NCI-H1930 (cell line): ENCODE data around the gene LPAR3.

Experiments used
- DNase-seq, 2 experiments: peaks; one replicate each; lab custom pipeline; 2025; lab: John Stamatoyannopoulos, UW

Gene LPAR3

DNA sequence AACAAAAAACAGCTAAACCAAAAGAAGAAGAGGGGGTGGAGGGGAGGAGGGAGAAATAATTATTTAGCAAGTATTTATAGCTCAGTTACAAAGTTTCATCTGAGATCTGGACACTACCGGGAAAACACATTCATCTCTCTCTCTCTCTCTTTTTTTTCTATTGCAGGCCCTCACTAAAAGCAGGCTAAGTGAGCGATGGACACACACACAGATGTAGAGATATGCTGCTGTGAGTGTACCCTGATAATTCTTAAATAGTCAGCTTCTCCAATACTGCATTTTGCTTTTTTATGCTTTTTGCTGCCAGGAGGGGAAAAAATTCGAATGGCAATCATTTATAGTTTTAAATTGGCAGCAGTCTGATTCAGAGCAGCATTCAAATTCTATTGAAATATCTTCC lies 65.0 kb downstream of the LPAR3 start:
- no peak for DNase-seq

DNA sequence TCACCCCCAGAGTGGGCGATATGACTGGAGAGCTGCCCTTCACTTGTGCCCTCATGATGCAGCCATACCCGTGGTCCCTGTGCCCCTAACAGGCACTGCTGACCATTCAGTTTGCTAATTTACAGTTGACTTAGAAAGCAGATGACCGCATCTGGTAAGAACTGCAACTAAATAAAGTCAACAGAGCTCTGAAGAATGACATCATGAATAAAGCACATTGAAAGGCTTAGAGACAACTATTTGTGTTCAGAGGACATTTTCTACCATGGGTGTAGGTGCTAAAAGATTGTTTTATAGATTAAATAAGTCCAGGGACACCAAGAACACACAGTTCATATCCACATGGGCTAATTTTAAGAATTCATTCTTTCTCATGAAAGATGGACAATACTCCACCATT lies 65.5 kb downstream of the LPAR3 start:
- no peak for DNase-seq

DNA sequence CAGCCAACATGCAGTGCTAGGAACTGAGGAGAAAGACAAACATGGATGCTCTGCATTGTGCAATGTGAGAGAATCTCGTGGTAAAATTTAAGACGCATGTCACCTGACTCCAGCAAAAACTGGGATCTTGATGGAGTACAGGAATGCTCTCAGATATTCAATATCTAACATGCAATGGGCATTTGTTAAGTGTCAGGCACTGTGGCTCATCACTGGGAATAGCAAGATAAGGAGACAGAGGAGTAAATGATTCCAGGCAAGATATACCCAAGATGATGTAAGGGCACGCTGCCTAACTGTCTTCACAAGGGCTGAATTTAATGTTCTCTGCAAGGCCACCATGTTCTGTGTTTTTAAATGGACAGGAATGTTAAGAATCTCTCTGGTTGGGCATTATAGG lies 67.8 kb downstream of the LPAR3 start:
- no peak for DNase-seq

DNA sequence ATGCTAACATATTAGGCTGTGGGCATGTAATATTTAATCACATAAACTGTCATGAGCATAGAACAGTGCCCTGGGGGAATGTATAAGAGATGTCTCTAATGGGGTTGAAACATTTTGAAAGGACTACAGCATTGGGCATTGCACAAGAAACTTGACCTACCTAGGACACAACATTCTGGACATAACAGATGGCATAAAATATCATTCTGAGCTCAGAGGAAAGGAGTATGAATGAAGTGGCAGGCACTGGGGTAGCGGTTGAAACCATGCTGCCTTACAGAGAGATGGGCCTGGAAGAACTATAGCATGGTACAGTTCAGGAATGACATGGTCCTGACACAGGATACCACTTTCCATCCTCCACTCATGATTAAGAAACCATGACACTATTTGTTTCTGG lies 69.0 kb downstream of the LPAR3 start:
- DNase-seq: no peak

DNA sequence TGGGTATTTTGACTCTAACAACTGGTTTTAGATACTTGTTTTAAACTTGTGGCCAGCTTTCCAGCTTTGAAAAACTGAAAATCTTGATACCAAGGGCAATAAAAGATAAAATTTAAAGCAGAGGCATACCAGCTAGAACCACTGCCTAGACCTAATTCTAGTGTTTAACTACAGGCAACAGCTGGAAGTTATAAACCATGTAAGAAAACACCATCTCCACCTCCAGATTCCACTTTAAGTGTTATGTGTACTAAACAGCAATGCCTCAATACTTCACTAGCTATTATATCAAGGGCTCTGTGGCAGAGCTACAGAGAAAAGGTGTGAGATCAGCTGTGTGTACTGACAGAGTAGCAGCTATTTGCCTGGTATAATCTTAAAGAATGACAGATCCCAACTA lies 69.5 kb downstream of the LPAR3 start:
- DNase-seq: no peak

DNA sequence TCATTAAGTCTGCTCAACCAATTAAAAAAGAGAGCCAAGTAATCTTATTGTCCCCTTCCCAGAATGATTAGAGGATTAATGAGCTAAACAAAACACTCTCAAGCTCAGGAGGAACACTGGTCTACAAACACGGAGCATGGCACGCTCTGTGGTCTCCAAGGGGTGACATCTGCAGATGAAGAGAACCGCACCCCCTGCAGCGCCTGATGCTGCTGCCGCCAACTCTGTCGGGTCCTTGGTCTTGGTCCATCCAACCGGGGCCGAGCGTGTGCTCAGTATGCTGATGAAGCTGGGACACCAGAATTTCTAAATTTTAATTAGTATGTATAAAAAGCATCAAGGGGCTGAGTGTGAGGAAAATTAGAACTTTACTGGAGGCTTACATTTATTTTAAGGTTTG lies 82.7 kb downstream of the LPAR3 start:
- DNase-seq: no peak

DNA sequence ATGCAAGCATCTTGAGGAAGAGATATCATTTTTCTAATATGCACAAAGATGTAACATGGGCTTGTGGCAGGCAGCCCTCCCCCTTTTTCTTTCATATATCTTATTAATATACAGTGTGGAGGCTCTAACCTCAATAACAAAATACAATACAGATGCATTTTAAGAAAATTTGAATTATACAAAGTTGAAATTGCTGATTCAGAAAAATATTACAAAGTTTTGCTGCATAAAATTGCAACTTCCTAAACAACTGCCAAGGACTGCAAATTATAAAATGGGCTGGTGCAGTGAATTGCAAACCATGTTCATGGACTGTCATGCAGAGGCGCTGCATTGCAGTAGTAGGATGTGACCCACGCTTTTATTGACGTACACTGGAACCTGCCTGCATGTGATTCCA lies 84.0 kb downstream of the LPAR3 start:
- no peak for DNase-seq

DNA sequence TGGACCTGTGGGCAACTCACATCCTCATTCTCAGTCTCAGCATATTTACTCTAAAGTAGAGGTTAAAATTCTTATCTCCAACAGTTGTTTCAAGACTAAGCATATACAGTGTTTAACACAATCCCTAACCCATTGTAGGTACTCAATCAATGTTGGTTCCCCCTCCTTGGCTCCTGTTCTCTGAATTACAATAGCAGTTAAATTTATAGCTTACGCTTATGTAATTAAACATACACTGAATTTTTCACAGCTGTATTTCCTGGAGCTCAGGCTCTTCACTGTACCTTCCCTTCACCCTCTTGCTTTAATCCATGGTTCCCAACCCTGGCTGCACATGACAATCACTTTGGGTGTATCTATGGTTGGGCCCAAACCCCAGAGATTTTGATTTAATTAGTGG lies 89.4 kb downstream of the LPAR3 start:
- DNase-seq: no peak

DNA sequence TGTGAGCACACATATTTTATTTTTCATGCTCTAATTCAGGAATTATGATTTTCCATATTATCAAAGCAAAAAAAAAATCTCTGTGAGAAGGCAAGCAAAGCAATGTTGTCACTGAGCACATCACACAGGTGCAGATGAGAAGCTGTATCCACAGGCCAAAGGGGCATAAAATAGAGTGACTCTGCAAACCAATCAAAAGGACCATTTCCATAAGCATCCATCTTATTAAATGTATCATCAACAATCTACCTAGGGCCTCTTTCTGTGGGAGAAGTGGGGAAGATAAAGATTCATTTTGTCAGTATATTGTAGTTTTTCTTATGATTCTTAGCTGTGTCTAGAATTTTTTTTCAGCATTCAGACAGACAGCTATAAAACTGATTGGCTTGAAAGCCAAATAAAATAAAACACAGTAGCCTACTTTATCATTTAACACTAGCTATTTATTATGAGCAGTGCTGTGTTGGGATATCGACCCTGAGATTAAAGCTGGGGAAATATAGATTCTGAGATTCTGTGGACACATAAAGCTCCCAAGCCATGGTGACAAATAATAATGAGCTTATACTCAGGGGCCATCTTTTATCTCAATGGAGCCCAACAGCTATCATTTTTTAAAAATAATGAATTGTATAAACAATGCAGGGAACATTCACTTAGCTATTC lies 90.3 kb downstream of the LPAR3 start:
- no peak for DNase-seq

DNA sequence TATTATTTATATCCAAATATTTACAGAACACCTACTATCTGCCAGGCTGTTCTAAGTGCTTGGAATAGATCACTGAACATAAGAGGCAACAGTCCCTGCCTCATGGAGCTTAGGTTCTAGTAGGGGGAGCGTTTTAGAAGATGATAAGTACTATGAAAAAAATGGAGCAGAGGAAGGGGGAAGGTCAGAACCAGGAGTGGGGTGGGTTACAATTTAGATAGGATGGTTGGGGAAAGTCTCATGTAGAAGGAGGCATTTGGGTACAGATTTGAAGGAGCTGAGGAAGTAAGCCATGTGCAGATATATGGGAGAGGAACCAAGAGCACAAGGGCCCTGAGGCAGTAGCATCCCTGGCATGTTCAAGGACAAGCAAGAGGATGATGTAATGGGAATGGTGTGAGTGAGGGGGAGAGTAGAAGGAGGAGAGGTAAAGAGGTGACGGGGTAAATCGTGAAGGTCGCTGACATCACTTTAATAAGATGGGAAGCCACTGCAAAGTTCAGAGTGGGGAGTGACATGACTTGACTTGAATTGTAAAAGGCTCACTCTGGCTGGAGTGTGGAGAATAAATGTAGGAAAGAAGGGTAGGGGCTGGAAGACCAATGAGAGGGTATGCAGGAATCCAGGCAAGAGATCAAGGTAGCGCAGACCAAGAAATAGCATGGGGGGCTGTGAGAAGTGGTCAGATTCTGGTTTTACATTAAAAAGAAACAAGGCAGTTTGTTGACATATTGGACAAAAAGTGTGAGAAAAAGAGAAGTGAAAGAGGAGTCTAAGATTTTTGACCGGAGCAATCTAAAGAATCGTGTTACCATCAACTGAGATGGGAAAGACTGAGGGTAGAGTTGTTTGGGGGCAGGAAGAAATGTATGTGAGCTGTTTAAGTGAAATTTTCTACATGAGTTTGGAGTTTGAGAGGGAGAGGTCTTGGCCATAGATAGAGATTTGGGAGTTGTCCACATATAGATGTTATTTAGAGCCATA lies 92.6 kb downstream of the LPAR3 start:
- no peak for DNase-seq

DNA sequence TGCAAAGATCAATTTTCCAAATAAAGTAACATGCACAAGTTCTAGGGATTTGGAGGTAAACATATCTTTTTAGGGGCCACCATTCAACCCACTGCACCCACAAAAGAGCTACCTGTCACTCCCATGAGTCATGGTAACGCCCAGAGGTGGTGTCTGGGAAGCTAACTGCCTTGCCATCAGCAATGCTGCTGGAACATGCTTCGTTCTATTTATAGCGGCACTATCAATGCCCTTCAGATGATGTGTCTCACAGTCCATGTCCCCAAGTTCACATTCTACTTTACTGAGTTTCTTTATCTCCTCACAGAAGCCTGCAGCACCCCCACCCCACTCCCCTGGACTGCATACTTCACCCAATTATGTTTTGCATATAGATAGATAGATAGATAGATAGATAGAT lies 95.4 kb downstream of the LPAR3 start:
- DNase-seq: no peak

DNA sequence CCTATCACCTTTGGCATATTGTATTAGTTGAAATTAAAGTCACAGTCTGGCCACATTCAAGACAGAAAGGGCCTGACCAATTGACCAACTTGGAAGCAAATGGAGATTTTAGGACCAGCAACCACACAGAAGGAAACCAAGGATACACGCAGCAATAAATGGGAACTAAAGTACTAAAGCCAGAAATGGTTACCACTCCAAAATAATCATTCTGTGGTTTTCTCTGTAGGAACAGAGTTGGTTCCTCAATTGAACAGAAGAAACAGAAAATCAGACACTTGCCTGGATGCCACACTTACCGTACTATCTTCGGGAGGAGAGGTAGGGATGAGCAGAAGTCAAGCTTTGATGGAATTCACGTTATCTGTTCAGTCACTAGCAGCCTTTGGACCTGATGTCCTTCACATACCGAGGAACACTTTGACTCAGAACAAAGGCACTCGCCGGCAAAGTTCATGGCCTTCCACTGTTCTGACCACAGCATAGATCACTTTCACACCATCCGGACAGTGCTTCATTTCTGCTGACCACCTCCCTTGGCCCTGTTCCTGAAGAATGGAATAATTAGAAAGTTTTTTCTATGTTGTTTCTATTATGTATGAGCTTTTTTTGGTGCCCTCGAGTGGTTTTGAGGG lies 96.9 kb downstream of the LPAR3 start:
- no peak for DNase-seq

DNA sequence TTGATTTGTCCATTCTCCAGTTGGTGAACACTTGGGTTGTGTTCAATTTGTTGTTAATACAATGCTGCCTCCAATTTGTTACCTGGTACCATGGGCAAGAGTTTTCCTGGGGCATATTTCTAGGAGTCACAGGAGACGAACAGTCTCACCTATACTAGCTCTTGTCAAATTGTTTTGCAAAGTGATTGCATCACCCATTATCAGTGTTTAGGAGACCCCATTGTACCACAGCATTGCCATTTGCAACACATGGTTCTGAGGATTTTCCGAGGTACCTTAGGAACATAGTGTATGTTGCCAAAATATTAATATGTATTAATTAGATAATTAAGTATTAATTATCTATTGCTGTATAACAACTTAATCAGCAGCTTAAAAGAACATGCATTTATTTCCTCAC lies 97.8 kb downstream of the LPAR3 start:
- DNase-seq: no peak

DNA sequence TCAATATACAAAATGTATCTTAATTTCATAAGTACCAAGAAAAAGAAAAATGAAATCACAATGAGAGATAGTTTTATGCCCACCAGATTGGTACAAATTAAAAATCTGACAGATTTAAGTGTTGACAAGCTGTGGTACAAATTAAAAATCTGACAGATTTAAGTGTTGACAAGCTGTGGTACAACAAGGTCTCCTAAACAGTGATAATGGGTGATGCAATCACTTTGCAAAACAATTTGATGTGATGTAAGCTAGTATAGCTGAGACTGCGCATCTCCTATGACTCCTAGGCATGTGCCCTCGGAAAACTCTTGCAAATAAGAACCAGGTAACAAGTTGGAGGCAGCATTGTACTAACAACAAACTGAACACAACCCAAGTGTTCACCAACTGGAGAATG lies 100.6 kb downstream of the LPAR3 start:
- DNase-seq: no peak

DNA sequence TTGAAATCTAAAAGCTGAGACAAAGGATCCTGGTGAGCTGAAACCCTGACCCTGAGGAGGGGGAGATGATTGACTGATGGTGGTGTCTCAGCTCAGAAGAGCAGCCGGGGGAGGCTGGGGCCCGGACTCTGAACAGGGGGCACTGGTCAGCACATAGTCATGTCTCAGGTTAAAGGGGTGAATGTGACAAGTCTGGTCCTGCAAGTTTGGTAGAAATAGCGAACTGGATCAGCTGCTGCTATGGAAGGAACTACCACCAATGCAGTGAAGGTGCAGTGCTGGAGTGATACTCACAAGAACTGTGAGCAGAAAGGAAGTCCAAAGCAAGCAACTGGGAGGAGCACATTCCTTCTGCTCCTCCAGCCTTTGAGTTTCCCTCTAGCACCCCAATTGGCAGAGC lies 104.0 kb downstream of the LPAR3 start:
- no peak for DNase-seq

DNA sequence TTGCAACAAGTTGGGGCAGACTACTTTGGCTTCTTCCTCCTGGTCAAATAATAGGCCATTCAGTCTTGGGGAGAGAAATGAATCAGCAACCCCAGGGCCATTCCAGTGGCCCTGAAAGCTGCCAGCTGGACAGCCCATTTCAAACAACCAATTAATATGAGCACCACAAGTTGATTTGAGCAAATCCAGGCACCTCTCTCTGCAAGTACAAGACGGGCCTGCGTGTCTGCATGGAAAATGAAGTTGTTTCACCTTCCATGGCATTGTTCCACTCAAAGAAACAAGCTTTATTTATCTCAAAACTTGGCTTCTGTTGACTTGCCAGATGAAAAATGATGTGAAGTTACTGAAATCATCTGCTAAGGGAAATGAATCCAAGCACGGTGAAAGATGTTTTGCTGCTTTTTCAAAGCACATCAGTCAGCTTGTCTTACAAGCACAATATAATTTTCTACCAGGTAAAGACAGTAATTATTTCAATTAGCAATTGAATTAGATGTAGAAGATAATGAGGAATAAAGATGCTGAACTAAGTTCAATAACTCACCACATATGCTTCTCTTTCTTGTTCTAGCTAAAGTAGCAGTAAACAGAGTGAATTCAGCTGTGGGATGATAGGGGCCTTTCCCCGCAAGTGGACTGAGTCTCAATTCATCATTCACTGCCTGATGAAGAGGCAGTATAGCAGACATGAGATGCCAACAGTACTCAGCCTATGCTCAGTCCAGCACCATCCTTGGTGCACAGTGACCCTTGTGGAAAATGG lies 107.6 kb downstream of the LPAR3 start:
- no peak for DNase-seq

DNA sequence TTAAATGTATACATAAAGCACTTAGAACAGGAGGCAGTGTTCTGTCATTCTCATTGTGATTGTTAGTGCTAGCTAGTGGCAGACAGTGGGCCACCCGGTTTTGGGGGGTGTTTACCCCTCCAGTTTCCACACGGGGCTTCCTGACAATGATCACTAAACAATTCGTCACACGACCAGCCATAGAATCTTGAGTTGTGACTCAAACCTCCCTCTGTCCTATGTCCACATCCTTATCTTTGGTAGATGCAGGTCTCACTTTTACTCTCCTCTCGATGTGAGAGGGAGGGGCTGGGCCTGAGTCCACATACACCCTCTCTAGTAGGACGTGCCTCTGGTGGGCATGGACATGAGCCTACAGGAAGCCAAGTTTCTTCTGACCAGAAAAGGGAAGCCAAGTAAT lies 110.1 kb downstream of the LPAR3 start:
- DNase-seq: no peak

DNA sequence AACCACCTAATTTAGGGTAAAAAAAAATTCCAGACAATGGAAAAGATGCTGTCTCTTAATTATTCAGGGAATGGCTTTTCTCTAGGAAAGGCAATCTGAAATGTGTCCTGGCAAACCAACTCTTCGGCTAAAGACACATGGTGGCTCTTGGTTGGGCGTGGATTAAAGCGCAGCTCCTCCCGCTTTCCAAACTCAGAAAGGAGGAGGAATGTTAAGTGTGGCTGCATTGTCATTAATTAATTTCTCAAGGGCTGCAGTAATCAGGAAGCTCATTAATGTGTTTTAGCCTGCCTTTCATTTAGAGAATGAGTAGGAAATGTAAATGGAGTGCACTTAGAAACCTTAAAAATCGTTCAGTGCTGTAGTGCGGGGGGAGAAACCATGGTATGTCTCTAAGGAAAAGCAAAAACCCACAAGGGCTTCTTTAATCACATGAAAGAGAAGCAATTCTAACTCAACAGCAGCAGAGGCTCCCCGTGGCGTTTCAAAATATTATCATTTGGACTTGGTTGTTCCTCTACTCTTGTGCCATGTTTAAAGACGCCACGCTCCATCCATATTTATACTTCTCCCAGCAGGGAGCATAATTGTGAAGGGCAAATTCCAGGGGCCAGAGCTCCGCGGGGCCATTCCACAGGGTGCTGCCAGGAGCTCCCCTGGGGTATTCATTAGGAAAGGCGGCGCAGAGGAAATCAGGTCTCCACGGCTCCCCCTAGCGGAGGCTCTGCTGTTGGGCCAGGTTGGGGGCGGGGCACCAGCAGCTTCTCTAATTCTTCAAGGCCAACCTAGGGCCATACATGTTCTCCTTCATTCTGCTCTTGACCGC lies 110.8 kb downstream of the LPAR3 start:
- peak; percentile 53 to 56 for DNase-seq

DNA sequence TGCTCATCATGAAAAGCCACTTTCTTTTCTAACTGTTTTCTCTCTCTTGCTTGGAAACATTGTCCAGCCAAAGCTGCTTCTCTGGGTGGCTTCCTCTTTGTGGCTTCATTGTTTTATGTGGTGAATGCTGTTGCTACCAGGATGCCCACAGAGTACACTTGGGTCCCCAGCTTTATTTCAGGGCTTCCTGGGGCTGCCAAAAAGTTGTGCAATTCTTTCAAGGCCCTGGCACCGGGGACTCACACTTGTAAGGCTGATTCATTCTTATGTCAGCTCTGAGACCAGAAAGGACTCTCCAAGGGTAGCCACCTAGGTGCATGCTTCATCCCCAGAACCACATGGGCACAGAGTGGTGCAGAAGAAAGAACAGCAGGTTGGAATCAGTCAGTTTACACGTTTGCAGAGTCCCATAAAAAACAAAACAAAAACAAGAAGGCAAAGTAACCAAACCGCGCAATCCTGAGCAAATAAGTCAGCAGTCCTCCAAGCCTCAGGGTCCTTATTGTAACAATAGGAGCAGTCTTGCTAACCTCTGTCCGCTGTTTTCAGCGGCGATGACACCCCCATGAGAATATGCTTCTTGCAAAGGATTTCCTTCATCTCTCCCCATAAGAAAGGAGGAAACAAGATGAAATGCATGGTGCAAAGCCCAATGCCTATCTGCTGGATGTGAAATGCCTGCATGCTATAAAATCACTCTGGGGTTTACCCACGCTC lies 112.8 kb downstream of the LPAR3 start:
- no peak for DNase-seq

DNA sequence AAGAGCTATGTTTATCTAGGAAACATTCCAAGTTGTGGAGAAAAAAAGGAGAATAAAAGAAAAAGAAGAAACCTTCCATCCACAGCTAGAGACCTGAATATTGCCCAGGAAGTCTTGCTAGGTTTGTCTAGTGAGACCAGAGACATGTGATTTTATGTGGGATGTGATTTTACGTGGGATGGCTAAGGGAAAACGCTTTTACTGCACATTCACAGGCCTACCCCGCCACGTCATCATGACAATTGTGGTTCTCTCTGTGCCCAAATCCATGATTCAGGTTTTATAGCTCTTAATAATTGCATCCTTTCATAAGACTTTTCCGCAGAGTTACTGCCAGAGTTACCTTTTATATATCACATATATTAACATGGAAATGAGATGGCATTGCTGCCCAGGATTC lies 116.4 kb downstream of the LPAR3 start:
- no peak for DNase-seq

DNA sequence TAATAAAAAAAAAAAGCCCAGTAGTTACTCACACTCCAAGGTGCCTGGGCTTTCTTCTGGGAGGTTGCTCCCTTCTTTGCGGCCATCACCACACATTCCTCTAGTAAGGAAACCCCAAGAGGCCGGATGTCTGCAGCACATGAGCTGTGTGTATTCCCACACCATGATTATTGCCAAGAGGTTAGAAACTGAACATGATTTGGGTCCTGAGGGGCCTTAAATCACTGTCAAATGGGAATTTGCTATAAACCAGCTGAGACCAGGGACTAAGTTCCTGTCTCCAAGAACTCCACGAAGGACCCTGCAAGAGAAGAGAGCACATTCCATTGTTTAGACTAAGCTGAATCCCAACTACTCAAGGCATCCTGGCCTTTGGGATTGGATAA lies 117.5 kb downstream of the LPAR3 start:
- DNase-seq: no peak
